Dedifferentiated amniotic fluid mesenchymal stem cell (primary cell): ENCODE data around the gene ZG16.
"Not testable (repeated sequence)": the region's sequence is repeated elsewhere in the genome, so short reads cannot be mapped to it uniquely, and the experiment has no call there.

Experiments used
- DNase-seq: peaks from one replicate; pipeline ENCODE4 v3.0.0-alpha.2; 2016; ENCODE audit errors: extremely low spot score

ZG16 gene, protein sequence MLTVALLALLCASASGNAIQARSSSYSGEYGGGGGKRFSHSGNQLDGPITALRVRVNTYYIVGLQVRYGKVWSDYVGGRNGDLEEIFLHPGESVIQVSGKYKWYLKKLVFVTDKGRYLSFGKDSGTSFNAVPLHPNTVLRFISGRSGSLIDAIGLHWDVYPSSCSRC

DNA sequence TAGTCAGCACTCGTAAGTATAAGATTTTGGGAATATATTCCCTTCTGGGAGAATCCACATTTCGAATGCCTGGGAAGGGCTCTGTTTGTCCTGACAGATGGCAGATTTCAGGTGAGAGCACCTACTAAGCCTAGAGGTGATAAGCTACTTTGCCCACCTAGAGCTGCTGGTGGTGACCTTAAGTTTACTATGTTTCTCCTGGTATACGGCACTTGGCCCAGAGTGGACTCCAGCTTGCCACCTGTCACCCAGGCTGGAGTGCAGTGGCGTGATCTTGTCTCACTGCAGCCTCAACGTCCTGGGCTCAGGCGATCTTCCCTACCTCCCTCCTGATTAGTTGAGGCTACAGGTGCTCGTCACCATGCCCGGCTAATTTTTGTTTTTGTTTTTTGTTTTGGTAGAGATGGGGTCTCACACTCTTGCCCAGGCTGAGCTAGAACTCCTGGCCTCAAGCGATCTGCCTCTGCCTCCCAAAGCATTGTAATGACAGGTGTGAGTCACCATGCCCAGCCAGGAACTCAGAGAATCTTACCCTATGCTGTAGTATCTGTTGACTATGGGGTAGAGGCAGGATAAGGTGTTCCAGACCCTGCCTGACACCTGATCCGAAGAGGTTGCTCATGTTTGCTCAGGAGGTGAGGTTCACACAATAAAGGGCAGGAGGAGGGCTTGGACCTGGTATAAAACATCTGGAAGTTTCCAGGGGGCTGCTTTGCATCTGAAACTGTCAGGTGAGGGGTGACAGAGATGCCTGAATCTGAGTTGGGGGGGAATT is at the start of gene ZG16:
Gene ZG16 (plus strand): TSS at position 681 of the 775 bp plus-strand sequence. CDS start 1,011 bp downstream, outside the sequence.
- no peak for DNase-seq

DNA sequence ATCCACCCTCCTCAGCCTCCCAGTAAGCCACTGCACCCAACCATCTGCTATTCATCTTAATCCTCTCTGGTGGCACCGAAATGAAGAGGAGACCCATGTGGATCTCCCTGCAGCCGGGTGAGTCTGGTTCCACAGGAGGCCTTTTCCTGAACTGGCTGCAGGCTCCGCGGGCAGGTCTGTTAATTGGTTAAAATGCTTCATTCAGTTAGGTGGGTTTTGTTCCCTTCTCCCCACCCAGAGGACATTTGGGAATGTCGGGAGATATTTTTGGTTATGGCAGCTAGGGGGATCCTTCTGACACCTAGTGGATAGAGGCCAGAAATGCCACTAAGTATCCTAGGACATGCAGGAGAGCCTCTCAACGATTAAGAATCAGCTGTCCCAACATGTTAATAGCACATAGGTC is 48.9 kb upstream of the ZG16 start:
- peak; percentile 45 for DNase-seq

DNA sequence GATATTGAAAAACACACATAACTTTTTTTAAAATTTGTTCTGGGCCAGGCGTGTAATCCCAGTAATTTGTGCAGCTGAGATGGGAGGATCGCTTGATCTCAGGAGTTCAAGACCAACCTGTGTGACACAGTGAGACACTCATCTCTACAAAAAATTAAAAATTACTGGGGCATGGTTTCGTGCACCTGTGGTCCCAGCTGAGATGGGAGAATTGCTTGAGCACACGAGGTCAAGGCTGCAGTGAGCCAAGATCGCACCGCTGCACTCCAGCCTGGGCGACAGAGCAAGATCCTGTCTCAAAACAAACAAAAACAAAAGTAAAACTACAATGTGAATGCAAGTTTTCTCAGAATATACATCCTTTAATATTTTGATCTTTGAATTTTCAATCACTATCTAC is 47.4 kb upstream of the ZG16 start:
- no peak for DNase-seq

DNA sequence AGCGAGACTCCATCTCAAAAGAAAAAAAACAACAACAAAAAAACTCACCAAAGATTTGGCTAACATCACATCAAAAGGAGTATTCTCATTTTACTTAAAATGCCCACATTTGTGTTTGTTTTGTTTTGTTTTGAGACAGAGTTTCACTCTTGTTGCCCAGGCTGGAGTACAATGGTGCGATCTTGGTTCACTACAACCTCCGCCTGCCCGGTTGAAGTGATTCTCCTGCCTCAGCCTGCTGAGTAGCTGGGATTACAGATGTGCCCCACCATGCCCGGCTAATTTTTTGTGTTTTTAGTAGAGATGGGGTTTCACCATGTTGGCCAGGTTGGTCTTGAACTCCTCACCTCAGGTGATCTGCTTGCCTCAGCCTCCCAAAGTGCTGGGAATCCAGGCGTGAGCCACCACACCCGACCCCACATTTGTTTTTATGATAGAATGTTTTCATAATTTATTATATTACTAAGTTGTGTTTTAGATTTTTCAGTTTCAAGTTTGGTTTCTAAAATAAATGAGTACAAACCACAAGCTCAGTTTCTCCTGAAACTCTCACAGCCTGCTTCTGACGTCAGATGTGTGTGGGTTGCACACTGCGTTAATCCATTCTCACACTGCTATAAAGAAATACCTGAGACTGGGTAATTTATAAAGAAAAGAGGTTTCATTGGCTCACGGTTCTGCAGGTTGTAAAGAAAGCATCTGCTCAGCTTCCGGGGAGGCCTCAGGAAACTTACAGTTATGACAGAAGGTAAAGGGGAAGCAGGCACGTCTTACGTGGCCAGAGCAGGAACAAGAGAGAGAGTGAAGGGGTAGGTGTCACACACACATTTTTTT is 46.1 kb upstream of the ZG16 start:
- DNase-seq = not testable (repeated sequence)

DNA sequence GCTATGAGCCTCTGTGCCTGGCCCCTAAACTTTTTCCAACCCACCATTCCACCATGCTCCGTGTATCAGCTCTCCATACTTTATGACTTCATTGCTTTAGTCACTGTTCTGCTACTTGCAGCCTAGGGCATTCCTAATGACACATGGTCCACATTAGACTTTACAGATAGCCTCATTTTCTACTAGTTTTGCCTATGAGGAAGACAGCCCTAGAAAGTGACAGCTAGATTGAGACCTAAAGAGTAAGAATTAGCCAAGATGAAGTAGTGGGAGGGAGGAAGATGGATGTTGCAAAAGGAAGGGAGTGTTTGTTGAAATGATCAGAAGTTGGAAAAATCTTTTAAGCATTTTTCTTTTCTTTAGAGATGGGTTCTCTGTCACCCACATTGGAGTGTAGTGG is 43.3 kb upstream of the ZG16 start:
- DNase-seq = no peak

DNA sequence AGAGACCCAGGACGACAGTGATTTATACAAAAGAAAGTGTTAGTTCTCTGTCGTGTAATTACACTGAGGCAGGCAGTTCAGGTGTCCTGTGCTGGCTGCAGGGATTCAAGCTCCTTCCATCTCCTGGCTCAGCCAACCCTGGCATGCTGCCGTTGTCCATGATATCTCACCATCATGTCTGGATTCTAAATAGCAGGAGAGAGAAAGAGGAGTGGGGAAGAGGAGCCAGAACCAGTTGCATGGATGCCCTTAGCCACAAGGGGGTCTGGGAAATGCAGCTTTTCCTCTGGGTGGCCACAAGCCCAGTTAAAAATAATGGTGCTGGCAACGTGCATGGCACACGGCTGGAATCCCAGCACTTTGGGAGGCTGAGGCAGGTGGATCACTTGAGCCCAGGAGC is 41.9 kb upstream of the ZG16 start:
- DNase-seq = no peak

DNA sequence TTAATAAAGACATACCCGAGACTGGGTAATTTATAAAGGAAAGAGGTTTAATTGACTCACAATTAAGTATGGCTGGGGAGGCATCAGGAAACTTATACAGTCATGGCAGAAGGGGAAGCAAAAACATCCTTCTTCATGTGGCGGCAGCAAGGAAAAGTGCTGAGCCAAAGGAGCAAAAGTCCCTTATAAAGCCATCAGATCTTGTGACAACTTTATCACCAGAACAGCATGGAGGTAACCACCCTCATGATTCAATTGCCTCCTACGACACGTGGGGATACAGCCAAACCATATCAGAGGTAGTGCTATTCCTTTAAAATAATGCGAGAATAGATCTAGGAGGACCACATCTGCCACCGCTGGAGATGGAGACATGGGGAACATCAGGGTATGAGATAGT is 41.3 kb upstream of the ZG16 start:
- DNase-seq = no peak

DNA sequence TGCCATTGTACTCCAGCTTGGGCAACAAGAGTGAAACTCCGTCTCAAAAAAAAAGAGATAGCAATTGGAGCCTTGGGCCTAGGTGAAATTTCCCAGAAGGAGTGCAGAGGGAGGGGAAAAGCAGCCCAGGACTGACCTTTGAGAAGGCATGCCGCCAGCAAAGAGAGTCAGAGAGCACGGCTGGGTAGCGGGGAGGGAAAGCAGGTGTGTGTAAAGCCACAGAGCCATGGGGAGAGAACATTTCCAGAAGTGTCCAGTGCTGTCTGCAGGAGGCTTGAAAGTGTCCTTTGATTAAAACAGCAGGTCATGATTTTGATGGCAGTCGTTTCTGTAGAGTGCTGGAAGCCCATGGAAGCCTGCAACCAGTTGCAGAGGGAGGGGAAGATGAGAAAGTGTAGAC is 40.3 kb upstream of the ZG16 start:
- no peak for DNase-seq

DNA sequence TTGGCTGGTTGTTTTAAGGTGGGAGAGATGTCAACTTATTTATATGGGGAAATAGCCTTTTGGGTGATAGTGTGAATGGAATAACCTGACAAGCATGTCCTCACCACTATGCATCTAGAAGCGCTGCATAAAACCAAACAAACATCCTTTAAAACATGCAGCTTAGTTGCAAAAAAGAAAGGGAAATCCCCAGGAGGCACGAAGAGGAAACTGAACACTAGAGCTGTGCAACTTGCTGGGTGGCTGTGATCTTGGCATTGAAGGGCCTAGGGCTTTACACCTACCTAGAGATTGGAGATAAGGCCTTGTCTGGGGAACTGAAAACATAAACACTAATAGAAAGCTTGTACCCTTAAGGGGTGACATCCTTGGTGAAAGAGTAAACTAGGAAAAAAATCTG is 39.5 kb upstream of the ZG16 start:
- DNase-seq = no peak

DNA sequence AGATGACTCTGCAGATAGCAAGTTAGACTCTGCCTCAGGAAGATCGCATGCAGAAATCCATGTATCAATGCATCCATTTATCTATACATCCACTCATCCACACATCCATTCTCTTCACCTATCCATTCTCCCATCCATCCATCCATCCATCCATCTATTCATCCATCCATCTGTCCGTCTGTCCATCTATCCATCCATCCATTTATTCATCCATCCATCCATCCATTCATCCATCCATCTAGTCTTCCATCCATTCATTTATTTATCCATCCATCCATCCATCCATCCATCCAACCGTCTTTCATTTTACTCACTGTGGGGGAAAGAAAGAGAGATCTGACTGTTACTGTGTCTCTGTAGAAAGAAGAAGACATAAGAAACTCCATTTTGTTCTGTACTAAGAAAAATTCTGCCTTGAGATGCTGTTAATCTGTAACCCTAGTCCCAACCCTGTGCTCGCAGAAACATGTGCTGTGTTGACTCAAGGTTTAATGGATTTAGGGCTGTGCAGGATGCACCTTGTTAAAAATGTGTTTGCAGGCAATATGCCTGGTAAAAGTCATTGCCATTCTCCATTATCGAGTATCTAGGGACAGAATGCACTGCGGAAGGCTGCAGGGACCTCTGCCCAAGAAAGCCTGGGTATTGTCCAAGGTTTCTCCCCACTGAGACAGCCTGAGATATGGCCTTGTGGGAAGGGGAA is 38.0 kb upstream of the ZG16 start:
- DNase-seq = not testable (repeated sequence)

DNA sequence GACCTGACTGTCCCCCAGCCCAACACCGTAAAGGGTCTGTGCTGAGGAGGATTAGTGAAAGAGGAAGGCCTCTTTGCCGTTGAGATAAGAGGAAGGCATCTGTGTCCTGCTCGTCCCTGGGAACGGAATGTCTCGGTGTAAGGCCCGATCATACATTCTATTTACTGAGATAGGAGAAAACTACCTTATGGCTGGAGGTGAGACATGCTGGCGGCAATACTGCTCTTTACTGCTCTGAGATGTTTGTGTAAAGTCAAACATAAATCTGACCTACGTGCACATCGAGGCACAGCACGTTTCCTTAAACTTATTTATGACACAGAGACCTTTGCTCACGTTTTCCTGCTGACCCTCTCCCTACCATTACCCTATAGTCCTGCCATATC is 37.4 kb upstream of the ZG16 start:
- not testable (repeated sequence) for DNase-seq

DNA sequence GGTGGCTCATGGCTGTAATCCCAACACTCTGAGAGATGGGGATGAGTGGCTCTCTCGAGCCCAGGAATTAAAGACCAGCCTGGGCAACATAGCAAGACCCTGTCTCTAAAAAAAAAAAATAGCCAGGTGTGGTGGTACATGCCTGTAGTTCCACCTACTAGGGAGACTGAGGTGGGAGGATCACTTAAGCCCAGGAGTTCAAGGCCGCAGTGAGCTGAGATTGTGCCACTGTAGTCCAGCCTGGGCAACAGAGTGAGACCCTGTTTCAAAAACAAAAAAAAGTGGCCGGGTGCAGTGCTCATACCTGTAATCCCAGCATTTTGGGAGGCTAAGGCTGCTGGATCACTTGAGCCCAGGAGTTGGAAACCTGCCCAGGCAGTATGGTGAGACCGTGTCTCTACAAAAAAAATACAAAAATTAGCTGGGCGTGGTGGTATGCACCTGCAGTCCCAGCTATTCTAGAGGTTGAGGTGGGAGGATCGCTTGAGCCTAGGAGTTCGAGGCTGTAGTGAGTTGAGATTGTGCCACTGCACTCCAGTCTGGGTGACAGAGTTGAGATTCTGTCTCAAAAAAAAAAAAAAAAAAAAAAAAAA is 35.3 kb upstream of the ZG16 start:
- DNase-seq = no peak

DNA sequence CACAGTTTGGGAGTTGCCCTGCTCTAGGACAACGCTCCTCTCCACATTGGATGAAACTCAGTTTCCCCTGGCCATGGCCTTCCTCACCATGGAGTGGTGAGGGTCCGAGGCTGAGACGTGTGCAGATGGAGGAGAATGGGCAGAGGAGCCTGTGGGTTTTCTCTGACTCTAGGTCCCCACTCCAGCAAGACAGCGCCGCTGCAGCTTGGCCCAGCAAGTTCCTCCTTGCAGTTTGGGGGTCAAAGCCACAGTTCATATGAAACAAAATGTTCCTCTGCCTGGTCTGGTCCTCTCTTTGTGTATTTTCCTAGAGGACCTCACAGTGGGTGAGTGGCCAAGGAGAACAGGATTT is 34.6 kb upstream of the ZG16 start:
- DNase-seq = no peak

DNA sequence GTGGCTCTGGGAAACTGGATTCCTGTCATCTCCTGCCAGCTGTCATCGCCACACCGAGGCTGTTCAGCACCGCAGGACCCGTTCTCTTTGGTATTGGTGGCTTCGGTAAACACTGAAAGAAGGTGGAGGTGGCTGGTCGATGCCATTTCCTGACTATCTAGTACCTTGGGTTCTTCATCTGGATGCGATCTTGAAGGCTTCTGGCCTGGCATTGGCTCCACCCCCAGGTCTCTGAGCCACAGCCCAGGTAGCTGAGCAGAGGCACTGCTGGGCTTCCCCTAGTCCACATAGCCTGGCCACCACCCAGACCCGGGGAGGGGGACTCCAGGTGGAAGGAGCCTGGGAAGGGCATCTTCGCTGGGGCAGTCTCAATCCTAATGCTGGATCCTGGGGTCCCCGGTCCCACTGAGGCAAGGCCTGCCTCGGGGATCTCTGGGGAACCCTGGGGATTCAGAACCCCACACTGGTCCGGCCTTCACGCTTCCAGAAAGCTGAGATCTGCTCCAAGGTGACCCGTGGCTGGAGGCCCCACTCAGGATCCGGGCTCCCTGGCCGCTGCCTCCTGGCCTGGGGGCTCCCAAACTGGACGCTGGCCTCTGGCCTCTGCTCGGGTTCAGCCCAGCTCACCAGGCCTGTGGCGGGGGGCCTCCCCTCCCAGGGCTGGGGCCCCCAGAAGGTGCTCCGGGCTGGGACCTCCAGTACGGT is 34.1 kb upstream of the ZG16 start:
- DNase-seq = no peak

DNA sequence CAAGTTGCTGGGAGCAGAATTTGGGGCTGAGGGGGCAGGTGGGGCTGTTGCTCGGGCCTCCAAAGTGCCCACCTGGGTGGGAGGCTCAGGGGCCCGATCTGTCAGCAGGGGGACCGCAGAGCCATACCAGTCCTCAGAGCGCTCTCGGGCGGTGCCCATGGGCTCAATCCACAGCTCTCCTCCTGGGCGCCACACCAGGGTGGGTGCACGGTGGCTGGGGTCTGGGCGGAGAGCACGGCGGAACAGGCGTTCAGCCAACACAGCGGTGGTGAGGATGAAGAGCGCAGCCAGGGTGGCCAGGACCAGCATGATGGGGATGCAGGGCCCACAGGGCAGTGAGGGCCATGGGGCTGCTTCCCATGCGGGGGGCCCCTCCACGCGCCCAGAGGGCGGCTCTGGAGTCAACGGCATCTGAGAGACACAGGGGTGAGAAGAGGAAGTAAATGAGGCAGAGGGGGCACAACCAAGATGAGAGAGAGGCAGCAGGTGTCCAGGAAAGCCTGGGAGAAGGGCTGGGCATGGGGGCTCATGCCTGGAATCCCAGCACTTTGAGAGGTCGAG is 33.4 kb upstream of the ZG16 start:
- DNase-seq = no peak

DNA sequence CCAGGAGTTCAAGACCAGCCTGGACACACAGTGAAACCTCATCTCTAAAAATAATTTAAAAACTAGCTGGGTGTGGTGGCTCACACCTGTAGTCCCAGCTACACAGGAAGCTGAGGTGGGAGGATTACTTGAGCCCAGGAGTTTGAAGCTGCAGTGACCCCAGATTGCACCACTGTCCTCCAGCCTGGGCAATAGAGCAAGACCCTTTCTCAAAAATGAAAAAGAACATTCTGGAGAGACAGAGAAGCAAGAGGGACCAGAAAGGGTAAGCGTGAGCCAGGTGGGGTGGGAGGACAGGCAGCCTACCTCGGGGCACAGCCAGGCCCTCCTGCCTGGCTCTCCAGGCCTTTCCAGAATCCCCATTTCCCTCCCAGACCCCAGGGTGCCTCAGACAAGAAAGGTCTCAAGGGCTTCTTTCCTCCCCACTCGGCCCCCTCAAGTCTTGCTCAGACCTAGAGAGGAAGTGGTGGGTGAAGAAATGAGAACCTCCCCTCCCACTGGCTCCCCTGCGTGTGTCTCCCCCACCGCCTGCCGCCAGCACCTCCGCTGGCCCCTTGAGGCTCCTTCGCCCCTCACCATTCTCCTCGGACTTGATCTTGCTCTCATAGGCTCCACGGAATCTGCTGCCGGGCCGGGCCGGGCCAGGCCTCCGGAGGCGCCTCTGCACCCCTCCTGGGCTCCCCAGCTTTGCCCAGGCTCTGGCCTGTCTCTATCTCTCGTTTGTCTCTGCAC is 32.8 kb upstream of the ZG16 start:
- no peak for DNase-seq

DNA sequence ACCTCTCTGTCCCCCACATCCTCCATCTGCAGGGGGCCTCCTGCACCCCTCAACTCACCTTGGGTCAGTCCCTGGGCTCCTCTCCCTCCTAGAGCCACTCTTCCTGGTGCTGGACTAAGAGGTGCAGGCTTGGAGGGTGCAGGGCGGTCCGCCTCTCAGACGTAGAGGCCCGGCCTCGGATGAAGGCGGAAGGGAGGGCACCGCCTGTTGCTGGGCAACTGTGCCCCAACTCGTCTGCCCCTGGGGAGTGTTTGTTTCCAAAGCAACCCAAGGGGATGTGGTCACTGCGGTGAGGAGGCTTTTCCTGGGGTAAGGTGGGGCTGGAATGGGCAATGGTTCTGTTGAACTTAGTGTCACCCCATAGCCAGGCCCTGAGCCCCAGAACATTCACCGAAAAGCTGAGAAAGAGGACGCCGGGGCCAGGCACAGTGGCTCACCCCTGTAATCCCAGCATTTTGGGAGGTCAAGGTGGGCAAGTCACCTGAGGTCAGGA is 32.2 kb upstream of the ZG16 start, which contains the start of gene C16orf54:
Gene C16orf54 (minus strand): TSS at position 138 of the 493 bp plus-strand sequence. CDS start 1,039 bp downstream, outside the sequence.
- DNase-seq = no peak

DNA sequence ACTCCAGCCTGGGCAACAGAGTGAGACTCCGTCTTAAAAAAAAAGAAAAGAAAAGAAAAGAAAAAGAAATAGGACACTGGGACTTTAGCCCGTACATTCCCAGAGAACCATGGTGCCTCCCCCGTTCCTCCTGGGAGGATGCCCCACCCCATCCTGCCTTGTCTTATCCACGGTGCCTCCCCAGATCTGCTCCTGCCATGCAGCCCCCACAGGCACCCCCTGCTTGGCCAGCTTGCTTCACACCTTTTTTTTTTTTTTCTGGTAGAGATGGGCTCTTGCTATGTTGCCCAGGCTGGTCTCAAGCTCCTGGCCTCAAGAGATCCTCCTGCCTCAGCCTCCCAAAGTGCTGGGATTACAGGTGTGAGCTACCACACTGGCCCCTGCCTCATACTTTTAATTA is 31.5 kb upstream of the ZG16 start:
- DNase-seq = not testable (repeated sequence)

DNA sequence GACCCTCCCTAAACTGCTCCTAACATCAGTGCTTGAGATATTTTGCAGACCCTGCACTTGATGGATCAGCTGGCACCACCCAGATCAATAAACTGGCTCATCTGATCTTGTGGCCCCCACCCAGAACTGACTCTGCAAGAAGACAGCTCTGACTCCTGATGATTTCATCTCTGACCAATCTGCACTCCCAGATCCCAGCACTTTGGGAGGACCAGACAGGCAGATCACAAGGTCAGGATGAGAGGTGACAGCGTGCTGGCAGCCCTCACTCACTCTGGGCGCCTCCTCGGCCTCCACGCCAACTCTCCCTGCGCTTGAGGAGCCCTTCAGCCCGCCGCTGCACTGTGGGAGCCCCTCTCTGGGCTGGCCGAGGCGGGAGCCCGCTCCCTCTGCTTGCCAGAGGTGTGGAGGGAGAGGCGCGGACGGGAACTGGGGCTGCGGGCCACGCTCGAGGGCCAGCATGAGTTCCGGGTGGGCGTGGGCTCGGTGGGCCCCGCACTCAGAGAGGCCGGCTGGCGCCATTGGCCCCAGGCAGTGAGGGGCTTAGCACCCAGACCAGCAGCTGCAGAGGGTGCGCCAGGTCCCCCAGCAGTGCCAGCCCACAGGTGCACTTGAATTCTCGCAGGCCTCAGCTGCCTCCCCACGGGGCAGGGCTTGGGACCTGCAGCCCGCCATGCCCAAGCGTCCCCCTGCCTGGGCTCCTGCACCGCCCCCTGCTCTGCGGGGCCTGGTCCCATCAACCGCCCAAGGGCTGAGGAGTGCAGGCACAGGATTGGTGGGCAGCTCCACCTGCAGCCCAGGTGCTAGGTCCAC is 29.9 kb upstream of the ZG16 start:
- DNase-seq = no peak
